Ascending aorta (tissue), 2 donors: Measurements from ENCODE around the gene CD226. TPM values are rescaled to one million over a fixed set of nuclear protein-coding genes. Genes with fewer than 3 reads are reported as not detected.

Experiments used
- DNase-seq, 2 donors: peaks; one replicate each; pipeline ENCODE4 v3.0.0-alpha.2; 2019; ENCODE audit warnings: low spot score in 2 of 2
- H3K27ac ChIP-seq, 2 donors: fragments of 200-600 bp; sonication (generic); one replicate each; pipeline ENCODE4 v1.5.1; 2016 to 2017; ENCODE audit warnings: mild to moderate bottlenecking in 1 of 2
- H3K27me3 ChIP-seq: fragments of 200-600 bp; sonication (generic); one replicate; pipeline ENCODE4 v1.5.1; 2017
- H3K36me3 ChIP-seq, 2 donors: fragments of 200-600 bp; sonication (generic); one replicate each; pipeline ENCODE4 v1.5.1; 2016
- H3K4me1 ChIP-seq, 2 donors: fragments of 200-600 bp; sonication (generic); one replicate each; pipeline ENCODE4 v1.5.1; 2016 to 2017; ENCODE audit warnings: mild to moderate bottlenecking in 1 of 2
- H3K4me3 ChIP-seq, 2 donors: fragments of 200-600 bp; sonication (generic); one replicate each; pipeline ENCODE4 v1.5.1; 2016 to 2017; ENCODE audit warnings: mild to moderate bottlenecking in 1 of 2
- H3K9me3 ChIP-seq, 2 donors: fragments of 200-600 bp; sonication (generic); one replicate each; pipeline ENCODE4 v1.5.1; 2016
- CTCF ChIP-seq, 3 experiments: fragments of 200-600 bp in 2 of 3; fragments of 450-650 bp in 1 of 3; sonication (generic) in 2 of 3; IDR thresholded peaks; one replicate each; pipeline ENCODE4 v1.5.1; 2016 to 2019; ENCODE audit warnings: antibody characterized with exemption in 3 of 3, mild to moderate bottlenecking in 1 of 3, moderate library complexity in 1 of 3
- intact Hi-C: fragments of 100-400 bp; cut with DNase I; formaldehyde crosslinking; loops from one replicate; pipeline ENCODE4 v1.15.1; 2023
- total RNA-seq: library from RNA; depleted of rRNA; stranded (reverse); fragments of >200 nt; gene quantifications from one replicate; pipeline ENCODE4 v1.1.0, GENCODE V29; 2016

CD226 gene
- total RNA-seq, 1 donor from 2014 or later = 3.3 TPM

- intact Hi-C loops = no loop called here
- H3K9me3 ChIP-seq = no peaks in the 10 kb centered on the region
- no peak overlapping the region for H3K4me3 ChIP-seq
- DNase-seq = no peak
- H3K27me3 ChIP-seq = no peaks in the 10 kb centered on the region
- no peaks in the 10 kb centered on the region for H3K36me3 ChIP-seq
- no peaks in the 10 kb centered on the region for H3K4me1 ChIP-seq
- no peak for TF ChIP-seq CTCF (IDR thresholded peaks at IDR 0.05)
- no peak overlapping the region for H3K27ac ChIP-seq
Observed at GRCh38 chr18:69956057-69956456, 8.4 kb upstream of the CD226 start.

GRCh38 chr18:69954719-69955480 lies 7.2 kb upstream of the CD226 start:
- Histone ChIP-seq H3K9me3 (no peaks in the 10 kb centered on the region), H3K27ac (no peak overlapping the region), H3K4me1 (no peaks in the 10 kb centered on the region), H3K27me3 (no peaks in the 10 kb centered on the region), H3K4me3 (no peak overlapping the region), H3K36me3 (no peaks in the 10 kb centered on the region)
- no peak for TF ChIP-seq CTCF (IDR thresholded peaks at IDR 0.05)
- DNase-seq = no peak
- intact Hi-C loops = no loop called here

- no peaks in the 10 kb centered on the region for H3K9me3 ChIP-seq
- DNase-seq = no peak
- no peaks in the 10 kb centered on the region for H3K27me3 ChIP-seq
- TF ChIP-seq CTCF (IDR thresholded peaks at IDR 0.05) = no peak
- H3K4me1 ChIP-seq = no peaks in the 10 kb centered on the region
- H3K36me3 ChIP-seq = no peaks in the 10 kb centered on the region
- no peak overlapping the region for H3K27ac ChIP-seq
- intact Hi-C loops = no loop called here
- H3K4me3 ChIP-seq = no peak overlapping the region
Observed at GRCh38 chr18:69953191-69953590, 5.5 kb upstream of the CD226 start.

GRCh38 chr18:69951182-69951581 lies 3.5 kb upstream of the CD226 start:
- Histone ChIP-seq H3K27ac (no peak overlapping the region), H3K36me3 (no peaks in the 10 kb centered on the region), H3K9me3 (no peaks in the 10 kb centered on the region), H3K4me3 (no peak overlapping the region), H3K27me3 (no peaks in the 10 kb centered on the region), H3K4me1 (no peaks in the 10 kb centered on the region)
- intact Hi-C loops = no loop called here
- DNase-seq = no peak
- TF ChIP-seq CTCF (IDR thresholded peaks at IDR 0.05) = no peak

- DNase-seq = no peak
- H3K4me3 ChIP-seq = no peak overlapping the region
- TF ChIP-seq CTCF (IDR thresholded peaks at IDR 0.05) = no peak
- no peaks in the 10 kb centered on the region for H3K27me3 ChIP-seq
- H3K9me3 ChIP-seq = no peaks in the 10 kb centered on the region
- no peak overlapping the region for H3K27ac ChIP-seq
- H3K4me1 ChIP-seq = no peaks in the 10 kb centered on the region
- no peaks in the 10 kb centered on the region for H3K36me3 ChIP-seq
- intact Hi-C loops = no loop called here
Observed at GRCh38 chr18:69949538-69949936, 1.9 kb upstream of the CD226 start.
